Cardiac septum (tissue), 1 donor: Measurements from ENCODE around the gene PDZD2. TPM values are rescaled to one million over a fixed set of nuclear protein-coding genes. Genes with fewer than 3 reads are reported as not detected.

Experiments
- DNase-seq: peaks from one replicate; pipeline ENCODE4 v3.0.0-alpha.2; 2020; ENCODE audit warnings: low spot score
- intact Hi-C: fragments of 100-400 bp; cut with DNase I; formaldehyde crosslinking; loops from one replicate; pipeline ENCODE4 v1.14.0; 2022
- total RNA-seq: library from RNA; stranded (reverse); fragmentation: NEBNext Ultra II Directional; extraction: Animal tissue kit (Norgen Biotek cat#: 25700); gene quantifications from one replicate; pipeline ENCODE4 v1.2.1, GENCODE V29; 2021
- donor health status: DM: no; HTN: no; CAD: no.

PDZD2 gene
- total RNA-seq, 1 donor from 2014 or later = 67.1 TPM

DNA sequence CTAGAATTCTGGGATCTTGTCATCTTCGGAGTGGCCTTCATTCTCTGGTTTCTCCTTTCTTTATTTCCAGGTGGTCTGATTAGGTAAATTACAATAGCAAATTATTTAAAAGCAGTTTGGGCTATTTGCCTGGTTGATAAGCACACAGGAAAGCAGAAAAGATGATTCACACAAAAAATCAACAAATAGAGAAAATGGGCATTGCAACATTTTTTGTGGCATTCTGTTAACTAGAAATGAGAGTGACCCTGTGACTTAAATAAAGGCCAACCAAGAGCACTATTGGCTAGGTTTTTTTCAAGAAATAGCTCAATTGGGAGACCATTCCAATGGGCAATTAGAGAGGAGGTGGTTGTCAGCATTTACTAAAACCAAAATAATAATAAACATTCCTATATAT lies 6.5 kb upstream of the PDZD2 start:
- intact Hi-C loops = no loop called here
- DNase-seq = no peak

DNA sequence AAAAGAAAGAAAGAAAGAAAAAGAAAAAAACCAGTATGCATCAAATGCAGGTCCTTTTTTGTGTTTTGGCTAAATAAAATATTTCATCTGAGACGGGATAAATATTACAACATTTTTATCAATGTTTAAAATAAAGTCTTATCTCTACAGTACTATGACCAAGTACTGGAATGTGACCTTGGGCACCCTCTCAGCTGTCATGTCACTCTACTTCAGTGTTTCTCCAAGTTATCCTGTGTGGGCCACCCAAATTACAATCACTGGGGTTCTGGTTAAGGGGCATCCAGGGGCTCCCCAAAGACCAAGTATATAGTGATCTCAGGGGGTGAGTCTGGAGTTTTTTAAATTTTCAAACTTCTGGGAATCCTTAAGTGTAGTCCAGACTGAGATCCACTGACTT lies 3.5 kb upstream of the PDZD2 start:
- intact Hi-C loops = loop anchor here (5.0 kb wide), 1 partner anchor 37 kb away; no protein-coding TSS in a partner anchor
- DNase-seq = no peak

DNA sequence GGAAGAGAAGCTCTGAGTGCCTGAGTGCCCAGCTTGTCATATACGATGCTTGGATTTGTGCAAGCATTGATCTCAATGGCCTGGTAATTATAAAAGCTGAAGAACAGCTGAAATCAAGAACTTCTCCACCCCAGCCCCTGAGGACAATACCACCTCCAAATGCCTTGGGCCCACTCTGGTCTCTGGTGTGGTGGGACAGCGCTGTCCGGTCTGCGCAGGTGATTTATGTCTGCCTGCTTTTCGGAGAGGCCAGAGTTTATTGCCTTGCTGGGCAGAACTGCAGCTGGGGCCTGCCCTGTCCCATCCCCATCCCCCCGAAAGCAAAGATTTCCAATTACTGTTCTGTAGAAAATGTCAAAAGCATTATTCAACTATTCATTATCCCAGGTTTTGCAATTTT lies 1.1 kb upstream of the PDZD2 start:
- intact Hi-C loops = loop anchor here (2.0 to 5.0 kb wide), 2 partner anchors 34 to 55 kb away; no protein-coding TSS in a partner anchor
- DNase-seq = no peak

GRCh38 chr5:31638345-31638744 lies 586 bp upstream of the PDZD2 start:
- intact Hi-C loops = loop anchor here (2.0 to 5.0 kb wide), 2 partner anchors 34 to 56 kb away; no protein-coding TSS in a partner anchor
- no peak for DNase-seq

GRCh38 chr5:31639481-31640411 lies 815 bp downstream of the PDZD2 start:
- intact Hi-C loops = loop anchor here (1.0 to 5.0 kb wide), 4 partner anchors 33 to 170 kb away; no protein-coding TSS in a partner anchor
- no peak for DNase-seq

- DNase-seq = no peak
- intact Hi-C loops = loop anchor here (5.0 kb wide), 1 partner anchor 92 kb away; no protein-coding TSS in a partner anchor
Measured at GRCh38 chr5:31640573-31640972, 1.6 kb downstream of the PDZD2 start.

- DNase-seq = no peak
- intact Hi-C loops = loop anchor here (1.0 to 5.0 kb wide), 2 partner anchors 20 to 91 kb away; no protein-coding TSS in a partner anchor
Measured at GRCh38 chr5:31641059-31641458, 2.1 kb downstream of the PDZD2 start.

- intact Hi-C loops = loop anchor here (1.0 to 5.0 kb wide), 2 partner anchors 20 to 91 kb away; no protein-coding TSS in a partner anchor
- DNase-seq = no peak
Measured at GRCh38 chr5:31641575-31641974, 2.6 kb downstream of the PDZD2 start.

DNA sequence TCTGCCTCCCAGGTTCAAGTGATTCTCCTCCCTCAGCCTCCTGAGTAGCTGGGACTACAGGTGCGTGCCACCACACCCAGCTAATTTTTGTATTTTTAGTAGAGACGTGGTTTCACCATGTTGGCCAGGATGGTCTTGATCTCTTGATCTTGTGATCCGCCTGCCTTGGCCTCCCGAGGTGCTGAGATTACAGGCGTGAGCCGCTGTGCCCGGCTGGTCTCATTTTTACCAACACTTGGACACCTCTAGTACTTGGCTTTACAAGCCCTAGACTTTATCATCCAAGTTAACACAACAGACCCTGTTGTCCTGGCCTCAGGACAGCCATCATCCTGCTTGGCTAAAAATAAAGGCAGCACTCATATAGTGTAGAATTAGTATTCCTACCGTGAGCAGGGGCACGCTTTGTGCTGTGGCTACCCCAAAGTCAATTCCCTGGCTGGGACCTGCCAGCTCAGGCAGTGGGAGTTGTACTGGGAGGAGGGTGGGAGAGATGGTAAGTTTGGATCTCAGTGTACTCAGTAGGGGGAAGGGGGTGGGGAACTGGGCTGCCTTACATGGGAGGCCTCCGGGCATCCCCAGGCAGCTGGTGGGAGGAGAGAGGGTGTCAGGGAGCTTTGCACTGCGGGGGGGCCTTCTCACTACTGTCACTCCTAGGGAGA lies 6.6 kb downstream of the PDZD2 start:
- DNase-seq = no peak
- intact Hi-C loops = no loop called here

GRCh38 chr5:31648326-31648725 lies 9.4 kb downstream of the PDZD2 start:
- no peak for DNase-seq
- intact Hi-C loops = no loop called here

- DNase-seq = no peak
- intact Hi-C loops = no loop called here
Measured at GRCh38 chr5:31651241-31651640, 12.3 kb downstream of the PDZD2 start.

GRCh38 chr5:31655491-31655890 lies 16.6 kb downstream of the PDZD2 start:
- intact Hi-C loops = no loop called here
- no peak for DNase-seq

- intact Hi-C loops = no loop called here
- no peak for DNase-seq
Measured at GRCh38 chr5:31656806-31657205, 17.9 kb downstream of the PDZD2 start.

DNA sequence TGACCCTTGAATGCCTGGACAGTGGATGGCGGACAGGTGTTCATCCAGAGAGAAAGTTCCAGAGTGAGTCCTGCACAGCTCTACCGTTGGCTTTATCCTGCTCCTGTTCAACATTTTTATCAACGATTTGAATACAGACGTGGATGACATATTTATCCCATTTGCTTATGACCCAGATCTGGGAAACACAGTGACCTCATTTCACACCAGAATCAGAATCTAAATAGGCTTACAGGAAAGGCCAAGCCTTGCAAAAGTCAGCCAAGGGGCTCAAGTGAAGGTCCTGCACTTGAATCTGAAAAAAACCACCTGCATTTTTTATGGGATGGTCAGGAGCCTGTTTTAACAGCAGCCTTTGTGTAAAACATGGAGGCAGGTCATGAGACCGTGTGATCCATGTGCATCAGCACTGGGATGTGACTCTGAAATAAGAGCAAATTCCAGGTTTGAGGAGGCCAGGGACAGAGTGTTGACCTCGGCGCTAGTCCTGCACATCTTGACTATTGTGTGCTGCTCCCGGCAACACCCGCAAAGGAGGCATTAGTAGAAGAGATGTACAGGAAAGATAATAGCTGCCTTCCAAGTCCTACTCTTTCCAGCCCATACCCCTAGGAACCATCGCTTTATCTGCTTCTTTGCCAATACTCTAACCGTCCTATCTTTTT lies 18.5 kb downstream of the PDZD2 start:
- intact Hi-C loops = no loop called here
- DNase-seq = peak; percentile 53

DNA sequence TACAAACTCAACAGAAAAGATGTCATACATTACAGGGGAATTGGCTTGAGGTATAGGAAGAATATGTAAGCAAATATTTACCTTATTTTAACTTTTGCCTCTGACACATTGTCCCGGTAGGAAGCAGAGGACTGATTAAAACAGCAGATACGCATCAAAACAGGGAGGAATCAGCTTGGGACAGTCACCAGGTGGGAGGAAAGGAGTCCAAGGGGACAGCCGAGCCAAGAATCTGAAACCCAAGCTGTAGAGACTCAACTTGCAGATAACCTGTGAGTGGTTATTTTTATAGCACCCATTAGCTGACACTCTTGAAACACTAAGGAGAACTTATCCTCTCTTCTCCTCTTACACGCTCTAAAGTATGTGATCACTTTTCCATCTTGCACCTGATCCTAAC lies 22.3 kb downstream of the PDZD2 start:
- peak; percentile 41 for DNase-seq
- intact Hi-C loops = loop anchor here (1.0 kb wide), 1 partner anchor 20 kb away; no protein-coding TSS in a partner anchor

DNA sequence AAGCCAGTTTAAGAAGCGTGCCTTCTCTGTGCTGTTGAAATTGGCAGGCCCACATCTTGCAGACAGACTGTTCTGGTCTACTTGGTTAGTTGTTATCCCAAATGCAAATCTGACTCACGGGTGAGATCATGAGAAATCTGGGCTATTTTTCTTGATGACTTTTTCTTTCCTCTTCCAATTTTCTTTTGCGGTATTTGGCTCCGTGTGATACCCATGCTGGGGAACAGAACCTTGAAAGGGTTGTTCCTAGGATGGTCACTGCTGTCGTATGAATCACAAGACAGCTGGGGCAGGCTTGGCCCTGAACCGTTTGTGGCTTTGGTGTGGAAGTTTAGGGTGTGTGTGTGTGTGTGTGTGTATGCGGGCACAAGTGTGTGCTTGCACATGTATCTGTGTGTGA lies 24.6 kb downstream of the PDZD2 start:
- intact Hi-C loops = no loop called here
- no peak for DNase-seq

DNA sequence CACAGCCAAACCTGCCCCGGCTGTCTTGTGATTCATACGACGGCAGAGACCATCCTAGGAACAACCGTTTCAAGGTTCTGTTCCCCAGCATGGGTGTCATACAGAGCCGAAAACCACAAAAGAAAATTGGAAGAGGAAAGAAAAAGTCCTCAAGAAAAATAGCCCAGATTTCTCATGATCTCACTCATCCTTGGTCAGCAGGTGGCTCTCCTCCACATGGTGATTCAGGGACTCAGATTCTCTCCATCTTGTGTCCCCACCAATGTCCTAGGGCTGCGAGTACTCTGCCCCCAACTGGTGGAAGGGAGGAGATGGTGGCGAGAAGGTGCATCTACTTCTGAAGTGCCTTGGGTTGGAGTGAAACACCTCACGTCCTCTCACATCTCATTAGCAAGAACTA lies 25.6 kb downstream of the PDZD2 start:
- no peak for DNase-seq
- intact Hi-C loops = no loop called here

DNA sequence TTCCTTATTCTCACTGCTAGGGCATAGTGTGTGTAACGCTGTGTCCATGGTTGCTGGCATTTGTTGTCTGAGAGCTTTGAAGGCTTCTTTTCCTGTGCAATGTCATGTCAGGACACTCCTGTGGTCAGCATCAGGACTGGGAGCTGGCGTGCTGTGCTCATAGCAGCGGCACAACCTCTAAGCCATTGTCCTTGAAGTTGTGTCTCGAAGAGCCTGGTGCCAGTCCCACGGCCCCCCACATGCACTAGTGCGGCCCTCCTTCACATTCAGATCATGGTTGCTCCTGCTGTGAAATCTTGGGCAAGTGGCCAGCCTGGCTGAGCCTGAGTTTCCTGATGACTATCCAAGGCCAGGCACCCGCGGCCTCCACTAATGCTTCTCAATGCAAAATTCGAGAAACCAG lies 32.4 kb downstream of the PDZD2 start:
- intact Hi-C loops = loop anchor here (5.0 kb wide), 1 partner anchor 34 kb away; the partner anchor contains the start of gene PDZD2
- DNase-seq = no peak

DNA sequence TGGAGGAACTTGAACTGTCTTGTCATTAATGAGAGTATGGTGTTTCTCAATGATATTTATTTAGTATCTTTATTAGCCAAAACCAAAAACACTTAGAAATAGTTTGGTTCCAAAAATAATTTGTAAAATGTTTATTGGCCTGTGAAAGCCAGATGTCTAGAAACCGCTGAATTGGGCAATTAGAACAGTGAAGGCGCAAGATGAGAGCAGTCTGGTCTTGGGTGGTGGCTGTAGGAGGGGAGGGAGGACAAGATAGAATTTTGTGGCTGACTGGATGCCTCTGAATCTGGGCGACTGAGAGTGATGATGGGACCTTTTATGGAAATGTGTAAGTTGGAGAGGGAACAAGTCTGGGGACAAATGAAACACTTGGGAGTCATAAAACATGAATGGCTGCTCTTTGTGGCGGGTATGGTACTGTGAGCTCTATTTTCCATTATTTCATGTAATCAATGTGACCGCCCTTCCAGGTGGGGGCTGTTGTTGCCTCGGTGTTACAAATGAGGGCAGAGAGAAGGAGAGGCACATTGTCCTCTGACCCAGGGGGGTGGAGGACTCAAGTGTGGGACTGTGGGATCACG lies 35.5 kb downstream of the PDZD2 start:
- DNase-seq = no peak
- intact Hi-C loops = loop anchor here (5.0 kb wide), 1 partner anchor 37 kb away; the partner anchor contains the start of gene PDZD2
